SKM-1 treated with dmso at 0.1 percent for 144 hours (cell line): ENCODE data around the gene ONECUT3.
"Not testable (repeated sequence)": the region's sequence is repeated elsewhere in the genome, so short reads cannot be mapped to it uniquely, and the experiment has no call there.

ENCODE experiments used
- DNase-seq: peaks from one replicate; lab custom pipeline; 2025; ENCODE audit not compliant: unreplicated experiment; lab: John Stamatoyannopoulos, UW

ONECUT3 gene

GRCh38 chr19:1790054-1790792 lies 36.9 kb downstream of the ONECUT3 start:
- DNase-seq, result no peak

GRCh38 chr19:1791879-1792278 lies 38.6 kb downstream of the ONECUT3 start:
- DNase-seq, result no peak

GRCh38 chr19:1794424-1795172 lies 41.3 kb downstream of the ONECUT3 start:
- DNase-seq, result no peak

GRCh38 chr19:1796395-1797142 lies 43.3 kb downstream of the ONECUT3 start:
- no peak for DNase-seq

- DNase-seq, result not testable (repeated sequence)
Measured at GRCh38 chr19:1797313-1797712, 44.0 kb downstream of the ONECUT3 start.

DNA sequence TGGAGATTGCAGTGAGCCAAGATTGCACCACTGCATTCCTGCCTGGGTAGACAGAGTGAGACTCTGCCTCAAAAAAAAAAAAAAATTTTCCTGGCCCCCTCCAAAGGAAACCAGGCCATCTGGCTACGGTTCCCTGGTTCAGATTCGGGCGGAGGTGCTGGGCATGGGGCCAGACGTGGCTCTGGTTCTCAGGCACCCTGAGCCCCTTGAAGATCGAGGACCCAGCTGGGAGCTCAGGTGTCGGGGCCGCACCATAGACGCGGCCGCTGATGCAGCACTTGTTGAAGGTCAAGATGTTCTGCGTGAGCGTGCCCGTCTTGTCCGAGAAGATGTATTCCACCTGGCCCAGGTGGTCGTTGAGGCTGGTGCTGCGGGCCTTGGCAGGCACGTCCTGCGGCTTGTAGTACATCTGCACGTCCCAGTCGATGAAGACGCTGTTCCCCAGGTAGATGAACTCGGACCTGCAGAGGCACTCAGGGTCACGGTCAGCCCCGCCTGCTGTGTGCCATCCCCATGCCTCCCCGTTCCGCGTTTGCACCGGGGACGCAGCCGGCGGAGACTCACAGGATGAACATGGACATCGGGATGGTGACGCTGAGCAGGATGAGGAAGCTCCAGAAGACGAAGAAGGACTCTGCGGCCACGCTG lies 46.5 kb downstream of the ONECUT3 start:
- DNase-seq, result no peak

DNA sequence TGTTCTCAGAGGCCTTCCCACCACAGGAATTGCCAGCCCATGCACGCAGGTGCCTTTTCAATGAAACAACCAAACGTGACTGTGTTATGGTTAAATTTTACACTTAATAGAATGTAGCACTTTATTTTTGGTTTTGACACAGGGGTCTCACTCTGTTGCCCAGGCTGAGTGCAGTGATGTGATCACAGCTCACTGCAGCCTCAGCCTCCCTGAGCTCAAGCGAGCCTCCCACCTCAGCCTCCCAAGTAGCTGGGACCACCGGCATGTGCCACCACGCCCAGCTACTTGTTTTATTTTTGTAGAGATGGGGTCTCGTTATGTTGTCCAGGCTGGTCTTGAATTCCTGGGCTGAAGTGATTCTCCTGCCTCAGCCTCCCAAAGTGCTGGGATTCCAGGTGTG lies 51.6 kb downstream of the ONECUT3 start:
- no peak for DNase-seq

DNA sequence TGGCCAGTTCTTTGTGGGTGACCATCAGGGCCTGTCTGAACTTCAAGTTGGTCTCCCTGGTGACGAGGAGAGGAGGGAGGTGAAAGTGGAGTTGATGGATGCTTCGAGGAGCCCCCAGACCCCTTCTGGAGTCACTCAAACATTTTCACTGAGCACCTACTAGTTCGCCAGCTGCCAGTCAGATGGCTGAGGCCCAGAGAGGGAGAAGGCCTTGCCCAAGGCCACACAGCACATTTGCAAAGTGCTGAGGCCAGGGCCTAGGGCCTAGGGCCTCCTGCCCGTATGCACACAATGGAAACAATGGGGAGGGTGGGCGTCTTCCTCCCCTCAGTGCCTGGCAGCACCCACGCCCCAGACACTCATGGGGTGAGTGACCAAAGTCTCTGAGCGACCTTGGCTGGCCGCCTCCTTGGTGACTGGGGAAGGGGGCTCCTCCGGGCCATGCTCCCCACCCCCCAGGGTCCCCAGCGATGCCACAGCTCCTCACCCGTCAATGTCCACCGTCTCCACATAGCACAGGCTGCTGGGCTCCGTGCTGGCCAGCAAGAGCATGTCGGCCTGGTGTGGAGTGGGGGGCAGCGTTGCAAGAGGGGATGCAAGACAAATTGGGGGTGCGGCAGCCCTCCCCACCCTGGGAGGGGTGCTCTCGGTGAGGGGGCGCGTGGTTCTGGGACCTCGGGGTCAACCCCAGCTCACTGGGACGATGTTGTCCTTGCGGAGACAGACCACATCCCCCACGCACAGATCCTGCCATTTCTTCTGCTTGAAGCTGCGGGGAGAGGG lies 52.3 kb downstream of the ONECUT3 start:
- no peak for DNase-seq

DNA sequence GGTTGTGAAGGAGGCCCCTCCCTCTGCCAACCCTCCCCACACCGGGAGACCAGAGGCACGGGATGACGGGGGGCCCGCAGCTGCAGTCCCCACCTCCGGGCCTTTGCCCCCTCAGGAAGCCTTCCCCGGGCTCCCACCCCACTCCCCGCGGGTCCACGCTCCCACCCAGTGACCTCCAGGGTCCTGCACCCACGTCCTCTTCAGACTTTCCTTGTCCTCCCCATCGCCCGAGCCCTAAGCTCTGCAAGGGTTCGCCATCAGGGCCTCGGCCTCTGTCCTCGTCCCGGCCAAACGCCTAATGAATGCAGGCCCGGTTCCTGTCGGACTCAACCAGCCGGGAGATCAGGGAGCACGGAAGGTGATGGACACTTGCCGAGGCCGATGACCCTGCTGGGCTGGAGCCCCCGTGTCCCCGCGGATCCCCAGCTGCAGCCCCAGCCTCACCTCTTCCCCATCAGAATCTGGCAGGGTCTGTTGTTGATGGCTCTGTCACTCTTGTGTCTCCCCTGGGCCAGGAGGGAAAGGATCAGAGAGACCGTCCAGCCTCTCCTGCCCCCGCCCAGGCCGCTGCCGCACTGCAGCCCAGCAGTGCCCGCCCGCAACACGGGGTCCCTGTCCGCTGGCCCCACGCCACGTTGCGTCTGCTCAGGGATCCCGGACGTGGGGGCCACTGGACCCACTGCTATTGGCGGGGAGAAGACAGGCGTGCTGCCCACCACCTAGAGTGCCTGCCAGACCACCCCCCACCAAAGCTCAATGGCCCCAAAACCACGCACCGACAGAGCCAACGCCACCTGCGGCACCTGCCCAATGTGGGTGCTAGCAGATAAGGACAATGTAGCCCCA lies 53.1 kb downstream of the ONECUT3 start:
- no peak for DNase-seq

GRCh38 chr19:1807030-1807694 lies 53.9 kb downstream of the ONECUT3 start:
- DNase-seq, result no peak

GRCh38 chr19:1807695-1808394 lies 54.5 kb downstream of the ONECUT3 start:
- DNase-seq, result no peak

DNA sequence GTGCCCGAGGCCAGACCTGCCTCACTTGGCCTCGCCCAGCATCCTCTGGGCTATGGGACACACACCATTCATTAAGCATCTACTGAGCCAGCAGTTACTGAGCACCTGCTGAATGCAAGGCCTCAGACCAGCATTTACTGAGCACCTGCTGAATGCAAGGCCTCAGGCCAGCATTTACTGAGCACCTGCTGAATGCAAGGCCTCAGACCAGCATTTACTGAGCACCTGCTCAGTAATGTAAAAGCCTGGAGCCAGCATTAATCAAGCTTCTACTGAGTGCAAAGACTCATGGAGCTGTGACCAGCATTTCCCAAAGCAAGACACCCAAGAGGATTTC lies 55.1 kb downstream of the ONECUT3 start:
- DNase-seq, result no peak

GRCh38 chr19:1809678-1810077 lies 56.4 kb downstream of the ONECUT3 start:
- no peak for DNase-seq

DNA sequence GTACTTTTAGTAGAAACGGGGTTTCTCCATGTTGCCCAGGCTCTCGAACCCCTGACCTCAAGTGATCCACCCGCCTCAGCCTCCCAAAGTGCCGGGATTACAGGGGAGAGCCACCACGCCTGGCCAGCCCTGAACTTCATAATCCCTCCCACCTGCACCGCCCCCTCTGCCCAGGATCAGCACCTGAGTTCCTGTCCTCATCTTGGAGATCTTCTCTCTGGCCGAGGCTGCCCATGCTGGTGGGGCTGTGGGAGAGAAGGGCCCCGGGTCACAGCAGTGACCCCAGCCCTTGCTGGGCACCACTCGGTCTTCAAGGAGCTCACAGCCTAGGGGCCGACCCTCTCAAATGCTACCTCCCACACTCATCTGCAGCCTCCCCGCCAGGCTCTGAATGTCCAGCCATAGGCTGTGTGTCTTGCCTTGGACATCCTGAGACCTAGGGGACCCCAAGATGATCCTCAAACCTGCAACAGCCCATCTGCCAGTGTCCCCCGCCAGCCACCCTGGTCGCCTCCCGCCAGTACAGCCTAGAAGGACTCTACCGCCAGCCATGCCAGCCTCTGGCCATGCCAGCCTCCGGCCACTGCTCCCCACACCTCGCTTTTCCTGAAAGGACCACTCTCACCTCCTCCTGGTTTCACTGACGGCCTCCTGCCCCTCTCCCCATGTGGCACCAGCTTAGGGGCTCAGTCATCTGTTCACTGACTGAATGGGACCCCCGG lies 57.3 kb downstream of the ONECUT3 start:
- no peak for DNase-seq

DNA sequence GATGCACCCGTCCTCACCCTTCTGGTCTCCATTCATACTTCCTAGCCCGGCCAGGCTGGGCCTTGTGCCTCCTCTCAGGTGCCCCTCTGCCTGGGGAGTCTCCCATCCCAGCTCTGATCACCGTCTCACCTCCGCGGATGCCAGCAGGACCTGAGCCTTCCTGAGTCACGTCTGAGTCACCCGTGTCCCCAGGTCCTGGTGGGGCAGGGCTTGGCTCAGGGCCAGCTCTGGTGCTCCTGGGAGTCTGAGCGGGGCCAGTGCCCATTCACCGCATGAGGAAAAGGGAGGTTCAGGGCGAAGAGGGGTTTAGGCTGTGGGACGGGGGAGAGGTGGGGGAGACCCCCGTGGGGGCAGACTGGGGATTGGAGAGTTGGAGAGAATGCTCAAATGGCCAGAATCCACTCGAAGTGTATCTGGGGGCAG lies 58.2 kb downstream of the ONECUT3 start:
- no peak for DNase-seq

DNA sequence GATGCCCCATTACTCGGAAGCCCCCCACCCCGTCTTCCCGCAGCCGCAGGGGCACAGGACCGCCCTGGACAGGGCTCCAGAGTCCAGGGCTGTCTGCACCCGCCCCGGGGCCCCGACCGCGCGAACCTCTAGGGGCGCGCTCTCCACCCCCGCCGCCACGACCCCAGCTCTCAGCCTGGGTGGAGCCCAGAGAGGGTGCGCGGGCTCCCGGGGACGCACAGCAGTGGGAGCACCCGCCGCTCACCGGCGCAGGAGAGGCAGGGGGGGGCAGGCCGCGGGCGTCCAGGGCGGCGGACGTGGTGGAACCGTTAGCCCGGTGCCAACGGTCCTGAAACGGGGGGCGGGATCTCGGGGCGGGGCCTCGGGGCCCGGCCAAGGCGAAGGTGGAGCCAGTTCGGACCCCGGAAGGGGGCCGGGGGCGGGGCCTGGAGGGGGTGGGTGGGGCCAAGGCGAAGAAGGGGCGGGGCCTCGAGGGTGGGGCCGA lies 58.7 kb downstream of the ONECUT3 start, which contains the start of gene ATP8B3:
TSS of gene ATP8B3 (minus strand) at position 335 of the 484 bp plus-strand sequence. CDS start 540 bp downstream, outside the sequence.
- peak; percentile 37 for DNase-seq

DNA sequence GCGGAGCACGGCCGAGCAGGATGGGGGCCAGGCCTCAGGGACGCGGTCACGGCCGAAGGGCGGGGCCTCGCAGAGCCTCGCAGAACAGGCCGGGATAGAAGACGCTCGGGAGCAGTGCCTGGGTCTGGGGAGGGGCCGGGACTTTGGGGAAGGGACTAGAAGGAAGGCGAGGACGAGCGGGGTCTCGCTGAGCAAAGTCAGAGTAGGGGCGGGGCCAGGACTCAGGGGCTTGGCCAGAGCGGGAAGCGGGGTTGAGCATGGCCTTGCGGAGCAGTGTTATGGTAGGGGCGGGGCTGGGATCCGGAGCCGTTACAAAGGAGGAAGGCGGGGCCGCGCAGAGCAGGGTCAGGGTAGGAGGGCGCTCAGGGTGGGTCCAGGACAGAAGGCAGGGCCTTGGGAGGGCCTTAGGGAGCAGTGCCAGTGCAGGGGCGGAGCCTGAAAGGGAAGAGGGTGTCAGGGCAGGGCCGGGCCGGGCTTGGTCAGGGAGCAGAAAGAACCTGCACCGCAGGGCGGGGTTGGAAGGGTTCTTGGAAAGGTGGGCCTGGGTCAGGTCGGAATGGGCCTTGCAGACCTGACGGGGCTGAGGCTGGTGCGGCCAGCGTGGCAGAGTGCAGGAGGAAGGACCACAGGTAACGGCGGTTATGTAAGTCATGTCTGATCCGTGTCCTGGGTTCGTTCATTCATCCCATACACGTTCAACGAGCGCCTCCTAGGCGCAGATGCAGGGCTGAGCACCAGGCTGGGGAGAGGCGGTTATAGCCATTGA lies 59.3 kb downstream of the ONECUT3 start:
- peak; percentile 95 for DNase-seq
